HG03575 (cell line): ENCODE data around the gene CSNK1A1L.
A peak's percentile ranks its signal among the peaks of the same experiment; 100 is the strongest.
"Not testable (repeated sequence)": the region's sequence is repeated elsewhere in the genome, so short reads cannot be mapped to it uniquely, and the experiment has no call there.

Experiments
- ATAC-seq: cut with Tn5 transposase; IDR thresholded peaks from one replicate; pipeline ENCODE4 v1.9.1; 2021; ENCODE audit not compliant: unreplicated experiment, insufficient number of reproducible peaks, low FRiP score; ENCODE audit errors: extremely low read depth

CSNK1A1L gene

GRCh38 chr13:37069597-37070103, 35.8 kb downstream of the CSNK1A1L start:
- ATAC-seq: no peak

GRCh38 chr13:37068962-37069361, 36.5 kb downstream of the CSNK1A1L start:
- ATAC-seq: no peak

GRCh38 chr13:37067874-37068273, 37.6 kb downstream of the CSNK1A1L start:
- no peak for ATAC-seq

DNA sequence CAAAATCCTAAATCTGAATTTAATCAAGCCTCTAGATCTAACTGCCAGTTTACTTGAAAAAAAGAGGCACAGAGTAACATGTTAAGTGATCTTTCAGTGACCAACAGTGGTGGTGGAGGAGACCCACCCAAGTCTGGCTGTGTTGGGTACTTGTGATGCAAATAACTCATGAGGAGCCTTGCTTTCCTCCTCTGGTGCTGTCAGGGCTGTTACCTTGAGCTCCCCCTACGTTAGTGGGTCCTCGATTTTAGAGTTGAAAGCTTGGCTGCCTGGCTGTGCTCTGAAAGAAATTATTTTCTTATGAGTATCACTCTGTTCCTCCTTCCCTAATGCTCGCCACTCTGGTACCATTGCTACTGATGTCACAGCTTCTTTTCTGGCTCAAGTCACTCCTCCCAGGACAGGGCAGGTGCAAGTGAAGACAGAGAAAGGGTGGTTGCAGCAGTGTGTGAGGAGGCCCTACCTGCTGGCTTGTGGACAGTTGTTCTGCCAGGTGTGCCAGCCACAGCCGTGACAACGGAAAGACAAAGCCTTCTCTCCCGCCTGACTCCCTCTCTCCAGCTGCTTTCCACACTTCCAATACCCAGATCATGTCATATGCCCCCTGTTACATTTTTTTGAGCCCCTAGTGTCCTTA, 39.5 kb downstream of the CSNK1A1L start:
- ATAC-seq: no peak

GRCh38 chr13:37059848-37060192, 45.6 kb downstream of the CSNK1A1L start:
- peak; percentile 25 for ATAC-seq

DNA sequence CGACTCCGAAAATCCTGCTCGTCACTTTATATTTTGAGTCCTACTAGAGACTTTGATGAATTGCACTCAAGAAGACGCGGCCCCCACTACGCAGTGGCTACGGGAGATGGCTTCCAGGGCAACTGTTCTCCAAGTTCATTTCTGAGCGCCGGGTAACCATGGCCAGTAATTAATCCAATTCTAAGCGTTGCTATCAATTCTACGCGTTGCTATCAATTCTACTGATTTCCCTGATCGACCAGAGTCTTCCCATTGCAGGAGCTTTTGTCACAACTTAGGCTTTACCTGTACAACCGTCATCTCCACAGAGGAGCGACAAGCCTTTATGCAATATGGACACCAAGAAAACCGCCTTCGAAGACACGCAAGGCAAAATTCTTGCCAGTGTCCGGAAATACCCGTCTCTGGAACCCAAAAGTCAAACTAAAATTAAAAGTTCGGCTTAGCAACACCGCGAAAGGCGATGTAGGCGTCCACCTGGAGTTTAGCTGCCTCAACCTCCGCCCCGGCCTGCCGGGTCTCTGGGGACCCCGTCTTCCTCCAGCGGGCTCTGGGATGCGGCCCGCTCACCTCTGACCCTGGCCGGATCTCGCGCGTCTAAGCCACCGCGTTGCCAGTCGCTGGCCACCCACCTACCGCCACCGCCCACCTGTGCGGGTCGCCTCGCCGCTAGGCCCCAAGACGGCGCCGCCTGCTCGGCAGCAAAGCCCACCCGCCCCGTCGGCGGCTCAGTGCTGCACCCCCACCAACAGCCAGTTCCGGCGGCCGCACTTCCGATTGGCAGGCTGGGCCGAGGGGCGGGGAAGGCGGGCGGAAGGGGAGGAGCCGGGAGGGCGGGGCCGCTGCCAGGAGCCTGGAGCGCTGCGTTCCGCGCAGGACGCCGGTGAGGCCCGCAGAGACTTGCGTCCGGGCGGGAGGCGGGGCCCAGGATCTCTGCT, 46.3 kb downstream of the CSNK1A1L start, which contains the start of gene SUPT20H:
TSS of gene SUPT20H (minus strand) at position 779 of the 938 bp plus-strand sequence. CDS start 8,198 bp downstream, outside the sequence.
- peak; percentile 60 for ATAC-seq

- ATAC-seq: not testable (repeated sequence)
These were observed 49.2 kb downstream of the CSNK1A1L start for GRCh38 chr13:37056228-37056627.
